ENCODE measurements around the gene CD209. TPM values are rescaled to one million over a fixed set of nuclear protein-coding genes. Genes with fewer than 3 reads are reported as not detected.

The CD209 gene
- total RNA-seq, 2 experiments from 2014 or later, result not detected

DNA sequence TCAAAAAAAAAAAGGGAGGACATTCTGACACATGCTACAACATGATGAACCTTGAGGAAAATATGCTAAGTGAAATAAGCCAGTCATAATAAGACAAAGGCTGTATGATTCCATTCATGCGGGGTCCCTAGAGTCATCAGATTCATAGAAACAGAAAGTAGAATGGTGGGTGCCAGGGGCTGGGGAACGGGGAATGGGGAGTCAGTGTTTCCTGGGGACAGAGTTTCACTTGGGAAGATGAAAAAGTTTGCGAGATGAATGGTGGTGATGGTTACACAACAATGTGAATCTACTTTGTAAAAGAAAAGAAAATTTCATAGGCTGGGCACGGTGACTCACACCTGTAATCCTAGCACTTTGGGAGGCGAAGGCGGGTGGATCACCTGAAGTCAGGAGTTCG lies 9.3 kb downstream of the CD209 start:
- DNase-seq (ENCODE audit: low spot score), result no peak
- Histone ChIP-seq H4K20me1 (ENCODE audit: insufficient read depth, low read length) (no peaks in the 10 kb centered on the region), H3K9me3 (ENCODE audit: low read length) (no peaks in the 10 kb centered on the region), H3K79me2 (ENCODE audit: insufficient read depth, low read depth, low read length) (no peaks in the 10 kb centered on the region), H3K36me3 (ENCODE audit: insufficient read depth, low read length) (no peaks in the 10 kb centered on the region), H3K4me2 (ENCODE audit: low read length) (no peak overlapping the region), H3K4me1 (ENCODE audit: insufficient read depth, low read length, poor library complexity, severe bottlenecking) (no peaks in the 10 kb centered on the region), H2AFZ (ENCODE audit: low read length) (no peak overlapping the region), H3K27ac (ENCODE audit: low read depth, low read length, poor library complexity, severe bottlenecking) (no peak overlapping the region), H3K4me3 (ENCODE audit: low read depth, low read length, poor library complexity, severe bottlenecking) (no peak overlapping the region), H3K9me2 (ENCODE audit: insufficient read depth, low read length) (no peaks in the 10 kb centered on the region)
- intact Hi-C loops (cut with micrococcal nuclease; ENCODE audit: unreplicated experiment), result no loop called here
- CTCF ChIA-PET (ENCODE audit: unreplicated experiment), result no interaction called here
- TF ChIP-seq, protein P1, sequence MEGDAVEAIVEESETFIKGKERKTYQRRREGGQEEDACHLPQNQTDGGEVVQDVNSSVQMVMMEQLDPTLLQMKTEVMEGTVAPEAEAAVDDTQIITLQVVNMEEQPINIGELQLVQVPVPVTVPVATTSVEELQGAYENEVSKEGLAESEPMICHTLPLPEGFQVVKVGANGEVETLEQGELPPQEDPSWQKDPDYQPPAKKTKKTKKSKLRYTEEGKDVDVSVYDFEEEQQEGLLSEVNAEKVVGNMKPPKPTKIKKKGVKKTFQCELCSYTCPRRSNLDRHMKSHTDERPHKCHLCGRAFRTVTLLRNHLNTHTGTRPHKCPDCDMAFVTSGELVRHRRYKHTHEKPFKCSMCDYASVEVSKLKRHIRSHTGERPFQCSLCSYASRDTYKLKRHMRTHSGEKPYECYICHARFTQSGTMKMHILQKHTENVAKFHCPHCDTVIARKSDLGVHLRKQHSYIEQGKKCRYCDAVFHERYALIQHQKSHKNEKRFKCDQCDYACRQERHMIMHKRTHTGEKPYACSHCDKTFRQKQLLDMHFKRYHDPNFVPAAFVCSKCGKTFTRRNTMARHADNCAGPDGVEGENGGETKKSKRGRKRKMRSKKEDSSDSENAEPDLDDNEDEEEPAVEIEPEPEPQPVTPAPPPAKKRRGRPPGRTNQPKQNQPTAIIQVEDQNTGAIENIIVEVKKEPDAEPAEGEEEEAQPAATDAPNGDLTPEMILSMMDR (conservative IDR thresholded peaks at IDR 0.05; ENCODE audit: low read length), result no peak
- no peak for TF ChIP-seq EZH2phosphoT487 (IDR thresholded peaks at IDR 0.05; ENCODE audit: borderline replicate concordance, low read depth, low read length)
- POLR2A ChIA-PET, result interaction anchor here (0.7 kb wide), 1 partner anchor 119 kb away, joined by 3 read pairs; no protein-coding TSS in a partner anchor
- BruUV-seq (replicated peaks), result no TSS peak

DNA sequence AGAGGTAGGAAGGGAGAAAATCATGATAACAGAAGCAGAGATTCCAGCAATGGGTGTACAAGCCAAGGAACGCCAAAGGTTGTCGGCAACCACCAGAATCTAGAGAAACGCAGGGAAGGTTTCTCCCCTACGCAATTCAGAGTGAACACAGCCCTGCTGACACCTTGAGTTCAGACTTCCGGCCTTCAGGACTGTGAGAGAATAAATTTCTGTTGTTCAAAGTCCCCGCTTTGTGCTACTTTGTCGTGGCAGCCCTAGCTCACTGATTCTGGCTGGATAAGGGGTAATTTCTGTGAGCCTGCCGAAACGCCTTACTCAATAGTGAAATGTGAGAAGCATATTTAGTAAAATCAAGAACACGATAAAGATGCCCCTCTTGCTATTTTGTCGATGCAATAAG lies 10.1 kb downstream of the CD209 start:
- TF ChIP-seq, protein P1 (conservative IDR thresholded peaks at IDR 0.05; ENCODE audit: low read length), result no peak
- TF ChIP-seq EZH2phosphoT487 (IDR thresholded peaks at IDR 0.05; ENCODE audit: borderline replicate concordance, low read depth, low read length), result no peak
- POLR2A ChIA-PET, result no interaction called here
- no peak for DNase-seq (ENCODE audit: low spot score)
- Histone ChIP-seq H3K4me3 (ENCODE audit: low read depth, low read length, poor library complexity, severe bottlenecking) (no peak overlapping the region), H2AFZ (ENCODE audit: low read length) (no peak overlapping the region), H3K4me1 (ENCODE audit: insufficient read depth, low read length, poor library complexity, severe bottlenecking) (no peaks in the 10 kb centered on the region), H3K36me3 (ENCODE audit: insufficient read depth, low read length) (no peaks in the 10 kb centered on the region), H3K79me2 (ENCODE audit: insufficient read depth, low read depth, low read length) (no peaks in the 10 kb centered on the region), H3K27ac (ENCODE audit: low read depth, low read length, poor library complexity, severe bottlenecking) (no peak overlapping the region), H4K20me1 (ENCODE audit: insufficient read depth, low read length) (no peaks in the 10 kb centered on the region), H3K4me2 (ENCODE audit: low read length) (no peak overlapping the region), H3K9me3 (ENCODE audit: low read length) (no peaks in the 10 kb centered on the region), H3K9me2 (ENCODE audit: insufficient read depth, low read length) (no peaks in the 10 kb centered on the region)
- intact Hi-C loops (cut with micrococcal nuclease; ENCODE audit: unreplicated experiment), result no loop called here
- CTCF ChIA-PET (ENCODE audit: unreplicated experiment), result no interaction called here
- no TSS peak for BruUV-seq (replicated peaks)

GRCh38 chr19:7736148-7736547 lies 11.2 kb downstream of the CD209 start:
- TF ChIP-seq, protein P1 (conservative IDR thresholded peaks at IDR 0.05; ENCODE audit: low read length), result no peak
- no peak for TF ChIP-seq EZH2phosphoT487 (IDR thresholded peaks at IDR 0.05; ENCODE audit: borderline replicate concordance, low read depth, low read length)
- Histone ChIP-seq H2AFZ (ENCODE audit: low read length) (no peak overlapping the region), H3K9me3 (ENCODE audit: low read length) (no peaks in the 10 kb centered on the region), H3K4me2 (ENCODE audit: low read length) (no peak overlapping the region), H3K9me2 (ENCODE audit: insufficient read depth, low read length) (no peaks in the 10 kb centered on the region), H4K20me1 (ENCODE audit: insufficient read depth, low read length) (no peaks in the 10 kb centered on the region), H3K4me1 (ENCODE audit: insufficient read depth, low read length, poor library complexity, severe bottlenecking) (no peaks in the 10 kb centered on the region), H3K4me3 (ENCODE audit: low read depth, low read length, poor library complexity, severe bottlenecking) (no peak overlapping the region), H3K79me2 (ENCODE audit: insufficient read depth, low read depth, low read length) (no peaks in the 10 kb centered on the region), H3K36me3 (ENCODE audit: insufficient read depth, low read length) (no peaks in the 10 kb centered on the region), H3K27ac (ENCODE audit: low read depth, low read length, poor library complexity, severe bottlenecking) (no peak overlapping the region)
- ChIA-PET POLR2A (no interaction called here), CTCF (ENCODE audit: unreplicated experiment) (no interaction called here)
- no peak for DNase-seq (ENCODE audit: low spot score)
- BruUV-seq (replicated peaks), result no TSS peak
- intact Hi-C loops (cut with micrococcal nuclease; ENCODE audit: unreplicated experiment), result no loop called here
